AG10803 (cell line): ENCODE results near the gene KRTAP10-9.
"Not testable (repeated sequence)": the region's sequence is repeated elsewhere in the genome, so short reads cannot be mapped to it uniquely, and the experiment has no call there.

Experiments
- DNase-seq: peaks from one replicate; pipeline ENCODE4 v3.0.0; 2010; ENCODE audit warnings: low read depth
- H3K4me3 ChIP-seq: 2 replicates; pipeline ENCODE4 v1.5.1; 2011; ENCODE audit warnings: mild to moderate bottlenecking, low read length, control low read depth
- TF ChIP-seq, protein P1 (sequence below): conservative IDR thresholded peaks from 2 replicates; pipeline ENCODE4 v1.5.1; 2011; ENCODE audit warnings: mild to moderate bottlenecking, low read length, control low read depth, inconsistent platforms

The KRTAP10-9 gene

GRCh38 chr21:44606495-44606894, 20.4 kb upstream of the KRTAP10-9 start:
- TF ChIP-seq, protein P1, sequence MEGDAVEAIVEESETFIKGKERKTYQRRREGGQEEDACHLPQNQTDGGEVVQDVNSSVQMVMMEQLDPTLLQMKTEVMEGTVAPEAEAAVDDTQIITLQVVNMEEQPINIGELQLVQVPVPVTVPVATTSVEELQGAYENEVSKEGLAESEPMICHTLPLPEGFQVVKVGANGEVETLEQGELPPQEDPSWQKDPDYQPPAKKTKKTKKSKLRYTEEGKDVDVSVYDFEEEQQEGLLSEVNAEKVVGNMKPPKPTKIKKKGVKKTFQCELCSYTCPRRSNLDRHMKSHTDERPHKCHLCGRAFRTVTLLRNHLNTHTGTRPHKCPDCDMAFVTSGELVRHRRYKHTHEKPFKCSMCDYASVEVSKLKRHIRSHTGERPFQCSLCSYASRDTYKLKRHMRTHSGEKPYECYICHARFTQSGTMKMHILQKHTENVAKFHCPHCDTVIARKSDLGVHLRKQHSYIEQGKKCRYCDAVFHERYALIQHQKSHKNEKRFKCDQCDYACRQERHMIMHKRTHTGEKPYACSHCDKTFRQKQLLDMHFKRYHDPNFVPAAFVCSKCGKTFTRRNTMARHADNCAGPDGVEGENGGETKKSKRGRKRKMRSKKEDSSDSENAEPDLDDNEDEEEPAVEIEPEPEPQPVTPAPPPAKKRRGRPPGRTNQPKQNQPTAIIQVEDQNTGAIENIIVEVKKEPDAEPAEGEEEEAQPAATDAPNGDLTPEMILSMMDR: no peak
- no peak overlapping the region for H3K4me3 ChIP-seq
- no peak for DNase-seq

- H3K4me3 ChIP-seq: no peak overlapping the region
- no peak for DNase-seq
- TF ChIP-seq, protein P1: no peak
Measured at GRCh38 chr21:44609193-44609592, 17.7 kb upstream of the KRTAP10-9 start.

GRCh38 chr21:44610157-44610843, 16.6 kb upstream of the KRTAP10-9 start:
- H3K4me3 ChIP-seq, DNase-seq: not testable (repeated sequence)

- DNase-seq: no peak
- TF ChIP-seq, protein P1: no peak
- H3K4me3 ChIP-seq: no peak overlapping the region
Measured at GRCh38 chr21:44611551-44611950, 15.3 kb upstream of the KRTAP10-9 start.

GRCh38 chr21:44612029-44612486, 14.8 kb upstream of the KRTAP10-9 start, which contains the start of gene KRTAP10-8:
KRTAP10-8 (plus strand) TSS chr21:44612079; CDS start chr21:44612101, 22 bp downstream.
- DNase-seq: no peak
- H3K4me3 ChIP-seq: no peak within 1 kb of the TSS
- TF ChIP-seq, protein P1: no peak

GRCh38 chr21:44612669-44613229, 14.1 kb upstream of the KRTAP10-9 start:
- TF ChIP-seq, protein P1: no peak
- no peak overlapping the region for H3K4me3 ChIP-seq
- DNase-seq: no peak

GRCh38 chr21:44613386-44614155, 13.3 kb upstream of the KRTAP10-9 start:
- no peak overlapping the region for H3K4me3 ChIP-seq
- TF ChIP-seq, protein P1: no peak
- no peak for DNase-seq
